DND-41 (cell line): ENCODE data around the gene OSBPL7.

Source experiments
- EZH2 ChIP-seq: IDR thresholded peaks from 3 replicates; pipeline ENCODE4 v1.6.1; 2012; ENCODE audit warnings: borderline replicate concordance, low read depth, mild to moderate bottlenecking, moderate library complexity, low read length, inconsistent platforms; ENCODE audit not compliant: severe bottlenecking
- TF ChIP-seq, protein P1 (sequence below): IDR thresholded peaks from 2 replicates; pipeline ENCODE4 v1.5.1; 2012; ENCODE audit warnings: borderline replicate concordance, low read length, moderate library complexity, mild to moderate bottlenecking; ENCODE audit not compliant: poor library complexity, severe bottlenecking; ENCODE audit errors: extremely low read depth

- TF ChIP-seq, protein P1, sequence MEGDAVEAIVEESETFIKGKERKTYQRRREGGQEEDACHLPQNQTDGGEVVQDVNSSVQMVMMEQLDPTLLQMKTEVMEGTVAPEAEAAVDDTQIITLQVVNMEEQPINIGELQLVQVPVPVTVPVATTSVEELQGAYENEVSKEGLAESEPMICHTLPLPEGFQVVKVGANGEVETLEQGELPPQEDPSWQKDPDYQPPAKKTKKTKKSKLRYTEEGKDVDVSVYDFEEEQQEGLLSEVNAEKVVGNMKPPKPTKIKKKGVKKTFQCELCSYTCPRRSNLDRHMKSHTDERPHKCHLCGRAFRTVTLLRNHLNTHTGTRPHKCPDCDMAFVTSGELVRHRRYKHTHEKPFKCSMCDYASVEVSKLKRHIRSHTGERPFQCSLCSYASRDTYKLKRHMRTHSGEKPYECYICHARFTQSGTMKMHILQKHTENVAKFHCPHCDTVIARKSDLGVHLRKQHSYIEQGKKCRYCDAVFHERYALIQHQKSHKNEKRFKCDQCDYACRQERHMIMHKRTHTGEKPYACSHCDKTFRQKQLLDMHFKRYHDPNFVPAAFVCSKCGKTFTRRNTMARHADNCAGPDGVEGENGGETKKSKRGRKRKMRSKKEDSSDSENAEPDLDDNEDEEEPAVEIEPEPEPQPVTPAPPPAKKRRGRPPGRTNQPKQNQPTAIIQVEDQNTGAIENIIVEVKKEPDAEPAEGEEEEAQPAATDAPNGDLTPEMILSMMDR: no peak
- TF ChIP-seq EZH2: no peak
Measured at GRCh38 chr17:47836601-47837000, 15.0 kb upstream of the OSBPL7 start.
